HG02870 (cell line): ENCODE data around the gene NGRN.
A peak's percentile ranks its signal among the peaks of the same experiment; 100 is the strongest.
"Not testable (repeated sequence)": the region's sequence is repeated elsewhere in the genome, so short reads cannot be mapped to it uniquely, and the experiment has no call there.

Experiments
- ATAC-seq: cut with Tn5 transposase; IDR thresholded peaks from one replicate; pipeline ENCODE4 v1.9.1; 2021; ENCODE audit warnings: mild to moderate bottlenecking, moderate library complexity; ENCODE audit not compliant: unreplicated experiment

Gene NGRN

DNA sequence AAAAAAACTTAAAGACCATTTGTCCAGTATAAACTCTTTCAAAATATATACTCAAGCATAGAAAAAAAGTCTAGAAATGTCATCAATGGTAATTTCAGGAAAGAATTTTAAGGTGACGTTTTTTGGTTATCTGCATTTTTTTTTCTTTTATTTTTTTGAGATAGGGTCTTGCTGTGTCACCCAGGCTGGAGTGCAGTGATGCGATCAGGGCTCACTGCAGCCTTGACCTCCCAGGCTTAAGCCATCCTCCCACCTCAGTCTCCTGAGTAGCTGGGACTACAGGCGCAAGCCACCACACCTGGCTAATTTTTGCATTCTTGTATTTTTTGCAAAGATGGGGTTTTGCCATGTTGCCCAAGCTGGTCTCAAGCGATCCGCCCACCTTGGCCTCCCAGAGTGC lies 15.3 kb downstream of the NGRN start:
- not testable (repeated sequence) for ATAC-seq

- not testable (repeated sequence) for ATAC-seq
Observed at GRCh38 chr15:90281637-90282036, 16.2 kb downstream of the NGRN start.

- no peak for ATAC-seq
Observed at GRCh38 chr15:90286678-90287077, 21.2 kb downstream of the NGRN start.

- ATAC-seq: no peak
Observed at GRCh38 chr15:90287101-90287500, 21.6 kb downstream of the NGRN start.

DNA sequence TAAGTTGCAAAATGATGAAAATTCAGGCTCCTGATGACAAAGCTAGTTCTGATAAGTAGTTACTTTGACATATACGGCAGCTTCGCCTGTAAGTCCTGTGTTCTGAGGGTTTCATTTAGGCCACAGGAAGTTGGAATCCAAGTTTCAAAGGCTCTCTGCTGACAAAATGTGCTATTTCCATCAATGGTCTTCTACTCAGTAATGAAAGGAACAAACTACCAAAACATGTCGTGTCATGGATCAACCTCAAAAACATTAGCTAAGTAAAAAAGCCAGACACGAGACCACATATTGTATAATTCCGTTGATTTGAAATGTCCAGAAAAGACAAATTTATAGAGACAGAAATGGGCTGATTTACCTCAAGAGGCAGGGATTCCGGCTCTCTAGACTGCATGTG lies 22.5 kb downstream of the NGRN start:
- ATAC-seq: no peak

GRCh38 chr15:90291679-90292356 lies 26.3 kb downstream of the NGRN start:
- ATAC-seq: no peak

GRCh38 chr15:90293040-90293810 lies 27.8 kb downstream of the NGRN start:
- not testable (repeated sequence) for ATAC-seq

- no peak for ATAC-seq
Observed at GRCh38 chr15:90294159-90294558, 28.7 kb downstream of the NGRN start.

GRCh38 chr15:90294601-90295269 lies 29.3 kb downstream of the NGRN start:
- no peak for ATAC-seq

GRCh38 chr15:90295270-90295648 lies 29.8 kb downstream of the NGRN start:
- ATAC-seq: no peak

DNA sequence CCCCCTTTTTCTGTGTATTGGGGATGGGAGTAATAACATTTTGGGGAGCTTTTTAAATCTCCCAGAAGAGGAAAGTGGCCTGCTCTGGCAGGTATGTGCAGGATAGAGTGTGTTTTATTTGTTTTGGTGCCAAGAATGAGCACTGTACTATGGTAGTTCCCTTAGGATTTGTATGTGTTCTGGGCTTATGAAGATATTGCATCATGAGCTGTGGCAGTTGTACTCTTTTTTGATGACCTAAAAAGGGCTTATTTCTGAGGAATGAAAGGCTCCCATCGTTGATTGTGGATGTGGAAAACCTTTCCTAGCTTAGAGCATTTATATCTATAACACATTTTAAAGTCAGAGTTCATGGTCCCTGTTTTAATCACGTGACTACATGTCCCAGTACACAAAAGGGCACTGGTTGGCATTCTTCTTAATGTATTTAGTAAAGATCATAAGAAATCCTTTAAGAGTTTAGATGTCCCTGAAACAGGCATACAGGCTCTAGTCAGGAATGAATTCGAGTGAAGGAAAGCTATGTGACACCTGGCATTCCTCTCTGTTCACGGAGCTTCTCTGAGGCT lies 30.9 kb downstream of the NGRN start:
- not testable (repeated sequence) for ATAC-seq

DNA sequence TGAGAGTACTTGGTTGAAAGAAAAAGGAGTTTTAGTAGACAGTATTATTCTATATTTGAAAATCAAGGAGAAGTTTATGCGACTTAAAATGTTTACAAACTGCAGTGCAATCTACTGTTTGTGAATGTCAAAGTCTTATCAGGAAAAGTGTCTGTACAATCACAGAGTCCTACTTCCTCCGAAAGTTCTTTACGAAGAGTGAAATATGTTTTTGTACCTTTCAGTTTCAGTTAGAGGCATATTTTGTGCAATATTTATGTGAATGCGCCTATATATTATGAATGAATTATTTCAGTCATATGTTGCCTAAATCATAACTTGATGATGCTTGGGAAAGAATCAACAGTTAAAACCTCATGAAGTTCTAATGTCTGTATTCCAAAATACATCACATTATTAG lies 31.5 kb downstream of the NGRN start:
- ATAC-seq: no peak

- no peak for ATAC-seq
Observed at GRCh38 chr15:90300541-90300940, 35.1 kb downstream of the NGRN start.

GRCh38 chr15:90300988-90301706 lies 35.7 kb downstream of the NGRN start:
- no peak for ATAC-seq

GRCh38 chr15:90301707-90302300 lies 36.3 kb downstream of the NGRN start:
- no peak for ATAC-seq

DNA sequence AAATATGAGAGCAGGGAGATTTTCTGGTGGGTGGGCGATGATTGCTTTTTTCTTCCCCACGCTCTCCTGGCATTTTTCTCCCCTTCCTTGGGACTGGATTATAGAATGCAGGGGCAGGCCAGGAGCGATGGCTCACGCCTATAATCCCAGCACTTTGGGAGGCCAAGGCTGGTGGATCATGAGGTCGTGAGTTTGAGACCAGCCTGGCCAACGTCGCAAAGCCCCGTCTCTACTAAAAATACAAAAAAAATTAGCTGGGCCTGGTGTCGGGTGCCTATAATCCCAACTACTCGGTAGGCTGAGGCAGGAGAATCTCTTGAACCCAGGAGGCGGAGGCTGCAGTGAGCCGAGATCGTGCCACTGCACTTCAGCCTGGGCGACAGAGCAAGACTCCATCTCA lies 39.9 kb downstream of the NGRN start:
- ATAC-seq: not testable (repeated sequence)

DNA sequence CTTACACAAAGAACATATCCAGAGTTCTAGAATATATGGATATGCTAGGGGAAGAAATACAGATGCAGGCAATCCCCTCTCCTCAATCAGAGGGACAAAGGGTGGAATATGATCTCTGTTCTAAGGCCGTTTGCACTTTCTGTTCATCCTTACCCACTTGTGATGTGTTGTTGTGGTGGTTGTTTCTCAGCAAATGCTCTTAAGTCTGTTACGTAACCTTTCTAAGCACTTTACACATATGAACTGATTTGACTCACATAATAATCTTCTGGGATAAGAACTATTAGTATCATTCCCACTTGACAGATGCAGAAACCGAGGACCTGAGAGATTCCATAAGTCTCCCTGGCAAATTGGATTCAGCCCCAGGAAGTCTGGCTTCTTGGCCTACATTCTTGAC lies 40.5 kb downstream of the NGRN start:
- no peak for ATAC-seq

- peak; percentile 80 for ATAC-seq
Observed at GRCh38 chr15:90306560-90306959, 41.1 kb downstream of the NGRN start.

DNA sequence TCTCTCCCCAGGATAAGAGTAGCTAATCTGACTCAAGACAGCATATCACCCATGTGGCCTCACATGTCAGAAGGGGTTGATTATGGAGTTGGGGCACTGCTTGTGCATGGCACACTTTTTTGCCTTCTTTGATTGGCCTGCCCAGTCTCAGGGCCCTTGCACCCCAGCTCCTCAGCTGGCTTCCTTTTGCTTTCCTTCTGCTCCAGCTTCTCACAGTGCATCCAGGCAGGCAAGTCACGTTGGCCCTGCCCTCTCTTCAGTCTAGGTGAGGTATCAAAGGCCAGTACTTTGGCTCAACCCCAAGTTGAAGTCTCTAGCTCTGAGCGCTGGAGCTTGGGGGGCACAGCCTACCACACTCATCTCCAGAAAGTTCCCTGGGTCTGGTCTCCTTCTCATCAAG lies 42.2 kb downstream of the NGRN start:
- no peak for ATAC-seq

DNA sequence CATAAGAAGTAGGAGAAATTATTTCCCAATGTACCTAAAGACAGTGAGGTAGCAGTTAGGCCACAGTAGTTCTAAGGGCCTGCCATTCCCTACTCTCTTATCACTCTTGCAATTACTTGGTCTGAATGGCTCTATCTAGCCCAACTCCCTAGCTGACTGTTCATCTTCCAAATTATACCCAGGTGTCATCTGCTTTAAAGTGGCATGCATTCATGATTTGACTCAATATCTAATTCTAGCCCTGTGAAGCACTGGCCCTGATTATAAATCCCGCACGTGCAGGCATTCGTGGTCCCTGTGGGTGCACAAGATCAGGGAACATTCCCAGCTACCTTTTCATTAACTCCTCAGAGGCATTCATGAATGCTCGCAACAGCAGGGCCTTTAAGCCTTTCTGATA lies 43.5 kb downstream of the NGRN start:
- no peak for ATAC-seq
